ENCODE results near the gene LAMA4.

Gene LAMA4, protein sequence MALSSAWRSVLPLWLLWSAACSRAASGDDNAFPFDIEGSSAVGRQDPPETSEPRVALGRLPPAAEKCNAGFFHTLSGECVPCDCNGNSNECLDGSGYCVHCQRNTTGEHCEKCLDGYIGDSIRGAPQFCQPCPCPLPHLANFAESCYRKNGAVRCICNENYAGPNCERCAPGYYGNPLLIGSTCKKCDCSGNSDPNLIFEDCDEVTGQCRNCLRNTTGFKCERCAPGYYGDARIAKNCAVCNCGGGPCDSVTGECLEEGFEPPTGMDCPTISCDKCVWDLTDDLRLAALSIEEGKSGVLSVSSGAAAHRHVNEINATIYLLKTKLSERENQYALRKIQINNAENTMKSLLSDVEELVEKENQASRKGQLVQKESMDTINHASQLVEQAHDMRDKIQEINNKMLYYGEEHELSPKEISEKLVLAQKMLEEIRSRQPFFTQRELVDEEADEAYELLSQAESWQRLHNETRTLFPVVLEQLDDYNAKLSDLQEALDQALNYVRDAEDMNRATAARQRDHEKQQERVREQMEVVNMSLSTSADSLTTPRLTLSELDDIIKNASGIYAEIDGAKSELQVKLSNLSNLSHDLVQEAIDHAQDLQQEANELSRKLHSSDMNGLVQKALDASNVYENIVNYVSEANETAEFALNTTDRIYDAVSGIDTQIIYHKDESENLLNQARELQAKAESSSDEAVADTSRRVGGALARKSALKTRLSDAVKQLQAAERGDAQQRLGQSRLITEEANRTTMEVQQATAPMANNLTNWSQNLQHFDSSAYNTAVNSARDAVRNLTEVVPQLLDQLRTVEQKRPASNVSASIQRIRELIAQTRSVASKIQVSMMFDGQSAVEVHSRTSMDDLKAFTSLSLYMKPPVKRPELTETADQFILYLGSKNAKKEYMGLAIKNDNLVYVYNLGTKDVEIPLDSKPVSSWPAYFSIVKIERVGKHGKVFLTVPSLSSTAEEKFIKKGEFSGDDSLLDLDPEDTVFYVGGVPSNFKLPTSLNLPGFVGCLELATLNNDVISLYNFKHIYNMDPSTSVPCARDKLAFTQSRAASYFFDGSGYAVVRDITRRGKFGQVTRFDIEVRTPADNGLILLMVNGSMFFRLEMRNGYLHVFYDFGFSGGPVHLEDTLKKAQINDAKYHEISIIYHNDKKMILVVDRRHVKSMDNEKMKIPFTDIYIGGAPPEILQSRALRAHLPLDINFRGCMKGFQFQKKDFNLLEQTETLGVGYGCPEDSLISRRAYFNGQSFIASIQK (N-terminal part only)

GRCh38 chr6:112253841-112254816 lies at the start of gene LAMA4:
LAMA4 (minus strand) TSS chr6:112254567; CDS start chr6:112254150, 417 bp downstream.
- no peak for DNase-seq

- DNase-seq = no peak
These were observed 47.9 kb upstream of the LAMA4 start for GRCh38 chr6:112302142-112302705.

DNA sequence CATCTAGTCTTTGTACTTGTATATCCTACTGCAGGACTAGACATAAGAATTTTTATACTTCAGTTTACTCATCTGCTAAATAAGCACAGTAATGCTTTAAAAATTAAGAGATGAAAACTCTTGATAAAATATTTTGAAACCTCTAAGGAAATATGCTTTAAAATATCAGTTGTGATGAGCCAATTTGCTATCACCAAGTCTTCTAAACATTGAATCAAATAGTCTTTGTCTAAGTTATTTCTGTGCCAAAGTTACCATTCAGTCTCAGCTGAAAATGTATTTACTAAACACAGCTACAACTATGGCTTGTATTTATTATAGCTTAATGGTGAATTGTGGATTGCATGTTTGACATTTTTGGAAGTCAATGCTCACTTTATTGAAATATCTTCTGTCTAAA lies 46.5 kb upstream of the LAMA4 start:
- no peak for DNase-seq

DNA sequence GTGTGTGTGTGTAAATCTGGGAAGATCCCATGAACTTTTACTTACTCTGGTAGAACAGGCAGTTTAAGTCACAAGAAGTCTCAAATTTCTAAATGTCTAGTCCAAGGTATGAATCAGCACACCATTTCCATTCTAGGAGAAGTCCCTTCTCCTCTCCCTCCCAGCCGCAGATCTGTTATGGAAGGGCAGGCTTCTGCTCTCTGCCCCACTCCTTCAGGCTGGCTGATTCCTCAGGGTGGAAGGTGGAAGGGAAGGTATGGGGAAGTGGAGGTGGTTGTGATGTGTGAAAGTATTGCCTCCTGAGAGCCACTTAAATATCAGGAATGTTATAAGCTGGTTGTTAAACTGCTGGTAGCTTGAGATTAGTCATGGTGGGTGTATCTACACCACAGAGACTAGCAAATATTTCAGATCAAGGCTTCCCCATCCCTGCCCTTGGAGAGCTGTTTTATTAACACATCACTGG lies 44.5 kb upstream of the LAMA4 start:
- no peak for DNase-seq

DNA sequence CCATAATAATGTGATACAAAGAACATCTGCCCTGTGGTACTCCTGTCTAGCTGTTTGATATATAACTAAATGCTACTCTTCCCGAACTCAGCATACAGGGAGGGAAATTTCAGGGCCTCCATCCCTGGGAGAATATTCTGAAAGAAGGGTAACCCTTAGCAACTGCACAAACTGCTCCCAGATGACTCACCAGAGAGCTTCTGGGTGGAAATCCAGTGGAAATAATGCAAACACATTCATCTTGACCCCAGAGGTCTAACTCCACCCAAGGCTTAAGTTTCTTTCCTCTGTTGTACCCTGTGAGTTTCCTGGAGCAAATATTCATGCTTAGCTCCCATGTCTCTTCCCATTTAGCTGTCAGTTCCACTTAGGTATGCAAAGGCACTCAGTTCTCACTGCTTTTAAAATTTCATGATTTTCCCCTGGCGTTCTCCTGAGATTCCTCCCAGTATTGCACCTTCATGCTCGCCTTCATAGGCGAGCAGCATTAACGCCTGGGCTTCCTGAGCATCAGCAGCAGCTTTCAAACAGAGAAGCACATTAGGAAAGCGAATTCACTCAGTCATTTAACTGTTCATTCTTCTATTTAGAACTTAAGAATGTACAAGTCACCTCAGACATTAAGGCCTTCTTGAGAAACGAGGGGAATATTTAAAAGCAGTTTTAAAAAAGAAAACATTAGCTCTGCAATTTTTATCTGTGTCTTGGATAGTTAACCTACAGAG lies 43.8 kb upstream of the LAMA4 start:
- DNase-seq = no peak

DNA sequence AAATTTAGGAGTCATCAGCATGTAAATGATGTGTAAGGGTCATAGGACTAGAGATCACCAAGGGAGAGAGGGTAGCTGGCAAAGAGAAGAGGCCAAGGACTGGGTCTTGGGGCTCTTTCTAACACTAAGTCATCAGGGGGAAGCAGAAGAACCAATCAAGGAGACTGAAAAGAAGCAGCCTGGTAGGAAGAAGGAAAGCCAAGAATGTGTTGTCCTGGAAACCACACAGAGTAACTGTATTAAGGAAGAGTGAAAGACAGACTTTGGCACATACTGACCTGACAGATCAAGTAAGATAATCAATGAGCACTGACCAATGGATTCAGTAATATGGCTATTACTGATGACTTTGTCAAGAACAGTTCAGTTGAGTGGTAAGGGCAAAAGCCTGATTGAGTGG lies 42.3 kb upstream of the LAMA4 start:
- no peak for DNase-seq

DNA sequence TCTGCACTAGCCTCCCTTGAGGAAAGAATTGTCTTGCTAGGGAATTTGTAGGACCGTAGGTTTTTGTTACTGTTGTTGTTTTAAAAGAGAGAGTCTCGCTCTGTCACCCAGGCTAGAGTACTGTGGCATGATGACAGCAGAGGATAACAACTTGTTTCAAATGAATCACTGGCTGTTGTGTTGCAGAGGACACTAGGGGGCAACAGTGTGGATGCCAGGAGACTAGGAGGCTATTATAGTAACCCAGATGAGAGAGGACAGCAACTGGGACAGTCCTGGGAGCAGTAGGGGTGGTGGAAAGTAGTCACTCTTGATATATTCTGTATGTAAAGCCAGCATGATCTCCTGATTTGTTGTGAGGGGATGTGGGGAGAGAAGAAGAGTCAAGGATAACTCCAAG lies 41.8 kb upstream of the LAMA4 start:
- DNase-seq = no peak

GRCh38 chr6:112291161-112291762 lies 36.9 kb upstream of the LAMA4 start:
- no peak for DNase-seq

- no peak for DNase-seq
These were observed 34.7 kb upstream of the LAMA4 start for GRCh38 chr6:112289038-112289566.

DNA sequence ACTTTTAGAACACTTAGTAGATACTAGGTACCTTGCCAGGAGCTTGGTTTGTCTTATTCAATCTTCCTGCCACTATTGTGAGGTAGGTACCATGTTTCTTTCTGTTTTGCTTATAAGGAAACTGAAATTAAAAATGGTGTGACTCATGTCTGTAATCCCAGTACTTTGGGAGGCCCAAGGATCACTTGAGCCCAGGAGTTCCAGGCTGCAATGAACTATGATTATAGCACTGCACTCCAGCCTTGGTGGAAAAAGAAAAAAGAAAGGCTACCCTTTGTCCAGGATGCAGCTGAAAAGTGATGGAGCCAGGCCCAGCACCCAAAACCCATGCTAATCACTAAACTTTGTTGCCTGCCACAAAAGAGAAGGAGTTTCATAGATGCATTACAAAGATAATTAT lies 34.1 kb upstream of the LAMA4 start:
- DNase-seq = no peak

GRCh38 chr6:112287577-112288225 lies 33.3 kb upstream of the LAMA4 start:
- no peak for DNase-seq

GRCh38 chr6:112286500-112287144 lies 32.3 kb upstream of the LAMA4 start:
- no peak for DNase-seq

DNA sequence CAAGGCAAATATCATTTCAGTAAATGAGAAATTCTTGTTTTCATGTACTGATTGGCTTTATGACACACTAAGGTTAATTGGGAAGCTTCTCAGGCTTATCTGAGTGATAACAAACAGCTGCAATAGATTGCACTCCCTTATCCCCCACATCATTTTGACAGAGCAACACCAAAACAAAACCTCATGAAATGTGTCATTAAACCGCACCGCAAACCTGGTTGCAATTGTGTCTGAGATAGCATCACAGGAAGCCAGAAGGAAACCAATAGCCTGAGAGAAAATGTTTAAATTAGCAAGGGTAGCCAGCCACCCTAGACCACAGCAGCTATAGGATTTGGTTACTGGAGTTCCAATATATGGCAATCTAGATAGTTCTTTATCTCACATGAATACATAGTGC lies 31.6 kb upstream of the LAMA4 start:
- DNase-seq = peak; percentile 26

GRCh38 chr6:112284603-112285002 lies 30.2 kb upstream of the LAMA4 start:
- no peak for DNase-seq

GRCh38 chr6:112283621-112284020 lies 29.3 kb upstream of the LAMA4 start:
- no peak for DNase-seq

DNA sequence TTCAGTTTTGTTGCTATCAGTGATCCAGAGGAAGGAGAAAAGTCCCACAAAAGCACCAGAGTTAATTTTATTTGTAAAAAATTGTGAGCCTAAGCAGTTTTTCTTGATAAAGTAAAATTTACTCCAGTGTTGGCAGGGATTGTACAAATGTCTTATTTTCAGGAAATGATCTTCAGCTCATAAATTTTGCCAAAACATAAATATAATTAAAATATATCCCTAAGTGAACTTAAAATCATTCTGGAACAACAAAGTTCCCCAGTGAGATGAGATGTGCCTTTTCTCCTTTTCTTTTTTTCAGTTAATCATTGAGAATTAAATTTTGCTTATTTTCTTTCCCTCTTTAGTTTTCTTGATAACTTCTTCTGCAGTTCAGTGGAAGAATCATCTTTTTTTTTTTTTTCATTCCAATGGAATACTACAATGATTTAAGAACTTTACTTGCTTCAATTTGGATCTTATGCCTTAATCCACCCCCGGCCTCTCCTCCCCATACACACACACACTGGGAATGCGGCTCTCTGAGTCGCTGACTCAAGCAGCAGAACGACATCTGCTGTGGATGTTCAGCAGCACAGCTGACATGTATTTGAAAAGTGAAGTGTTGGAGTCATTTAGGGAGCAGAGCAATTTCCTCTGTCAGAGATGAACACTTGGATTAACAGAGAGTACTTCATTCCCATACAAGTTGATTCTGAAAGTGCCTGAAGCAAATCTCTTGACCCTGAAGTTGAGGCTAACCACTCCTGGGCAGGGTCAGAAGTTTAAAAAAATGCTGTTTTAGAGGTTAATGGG lies 27.7 kb upstream of the LAMA4 start:
- DNase-seq = no peak

DNA sequence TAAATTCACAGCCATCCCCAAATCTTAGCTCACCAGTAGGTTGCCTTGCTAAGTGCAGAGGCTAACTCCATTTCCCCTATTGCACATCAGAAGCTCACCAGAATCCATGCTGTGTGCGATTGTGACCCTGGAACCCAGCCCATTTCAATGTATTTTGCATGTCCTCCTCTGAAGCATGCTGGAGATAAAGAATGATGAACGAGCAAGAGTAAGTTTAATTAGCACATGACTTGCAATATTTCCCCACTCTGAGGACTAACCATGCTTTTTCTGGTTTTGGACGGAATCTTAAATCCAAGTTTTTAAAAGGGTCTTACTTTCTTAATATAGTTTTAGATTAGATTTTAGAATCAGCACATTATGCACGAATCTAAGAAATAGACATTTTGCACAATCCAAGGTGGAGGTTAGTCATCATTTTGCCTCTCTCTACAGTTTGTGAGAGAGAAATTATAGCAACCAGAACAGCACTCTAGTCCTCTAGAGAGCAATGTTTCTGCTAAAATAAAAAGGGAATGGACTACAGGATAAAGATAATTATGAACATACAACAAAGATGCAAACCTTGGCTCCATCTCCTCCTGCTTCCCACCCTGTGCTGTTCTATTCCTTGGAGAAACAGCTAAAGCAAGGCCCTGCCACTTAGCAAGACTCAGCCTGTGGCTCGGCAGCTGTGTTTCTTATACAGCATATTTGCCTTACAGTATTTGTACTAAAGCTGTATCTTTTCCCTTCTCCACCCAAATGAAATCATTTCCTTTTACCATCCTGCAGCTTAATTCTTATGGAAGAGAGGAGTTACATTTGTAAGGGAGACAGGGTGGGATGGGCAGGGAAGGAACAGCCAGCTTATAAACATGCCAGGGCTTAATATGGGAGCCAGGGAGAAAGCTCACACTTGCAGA lies 24.9 kb upstream of the LAMA4 start:
- DNase-seq = no peak
